ENCODE measurements around the gene SMIM3. TPM values are rescaled to one million over a fixed set of nuclear protein-coding genes. Genes with fewer than 3 reads are reported as not detected.
"Not testable (repeated sequence)": the region's sequence is repeated elsewhere in the genome, so short reads cannot be mapped to it uniquely, and the experiment has no call there.

Gene SMIM3
- 8.8 and 9.5 TPM in 2 replicates for total RNA-seq

GRCh38 chr5:150778517-150779396 is at the start of gene SMIM3:
Gene SMIM3, plus strand, starts transcription at chr5:150778757. Its CDS starts 16,684 bp downstream, at chr5:150795441.
- no peak for DNase-seq (ENCODE audit: low read depth)
- TF ChIP-seq CTCF (conservative IDR thresholded peaks at IDR 0.05; ENCODE audit: low read depth, low read length) = peak; percentile 59
- H3K4me3 ChIP-seq (ENCODE audit: low read depth, low read length) = peak within 1 kb of the TSS; percentile 96

GRCh38 chr5:150729859-150730258 is 48.7 kb upstream of the SMIM3 start:
- TF ChIP-seq CTCF (conservative IDR thresholded peaks at IDR 0.05; ENCODE audit: low read depth, low read length) = no peak
- H3K4me3 ChIP-seq (ENCODE audit: low read depth, low read length) = no peak overlapping the region
- DNase-seq (ENCODE audit: low read depth) = no peak

GRCh38 chr5:150731669-150732242 is 46.8 kb upstream of the SMIM3 start:
- TF ChIP-seq CTCF (conservative IDR thresholded peaks at IDR 0.05; ENCODE audit: low read depth, low read length) = no peak
- H3K4me3 ChIP-seq (ENCODE audit: low read depth, low read length) = no peak overlapping the region
- no peak for DNase-seq (ENCODE audit: low read depth)

GRCh38 chr5:150734579-150735384 is 43.8 kb upstream of the SMIM3 start:
- no peak for DNase-seq (ENCODE audit: low read depth)
- TF ChIP-seq CTCF (conservative IDR thresholded peaks at IDR 0.05; ENCODE audit: low read depth, low read length) = no peak
- H3K4me3 ChIP-seq (ENCODE audit: low read depth, low read length) = no peak overlapping the region

GRCh38 chr5:150738862-150739261 is 39.7 kb upstream of the SMIM3 start:
- no peak for DNase-seq (ENCODE audit: low read depth)
- no peak for TF ChIP-seq CTCF (conservative IDR thresholded peaks at IDR 0.05; ENCODE audit: low read depth, low read length)
- no peak overlapping the region for H3K4me3 ChIP-seq (ENCODE audit: low read depth, low read length)

GRCh38 chr5:150740992-150741391 is 37.6 kb upstream of the SMIM3 start:
- H3K4me3 ChIP-seq (ENCODE audit: low read depth, low read length) = no peak overlapping the region
- DNase-seq (ENCODE audit: low read depth) = no peak
- TF ChIP-seq CTCF (conservative IDR thresholded peaks at IDR 0.05; ENCODE audit: low read depth, low read length) = no peak

GRCh38 chr5:150742455-150743141 is 36.0 kb upstream of the SMIM3 start:
- DNase-seq (ENCODE audit: low read depth); H3K4me3 ChIP-seq (ENCODE audit: low read depth, low read length): not testable (repeated sequence)

- DNase-seq (ENCODE audit: low read depth); H3K4me3 ChIP-seq (ENCODE audit: low read depth, low read length): not testable (repeated sequence)
Measured at GRCh38 chr5:150743142-150743488, 35.4 kb upstream of the SMIM3 start.
